ENCODE measurements around the gene LCA5L. TPM values are rescaled to one million over a fixed set of nuclear protein-coding genes. Genes with fewer than 3 reads are reported as not detected.
A peak's percentile ranks its signal among the peaks of the same experiment; 100 is the strongest.
"Not testable (repeated sequence)": the region's sequence is repeated elsewhere in the genome, so short reads cannot be mapped to it uniquely, and the experiment has no call there.

The LCA5L gene
- total and polyA plus RNA-seq, 2 of the 13 experiments (the other 11 are each of a cell fraction or from before 2014, with no cell fraction given) = 0.13 to 0.55 TPM

DNA sequence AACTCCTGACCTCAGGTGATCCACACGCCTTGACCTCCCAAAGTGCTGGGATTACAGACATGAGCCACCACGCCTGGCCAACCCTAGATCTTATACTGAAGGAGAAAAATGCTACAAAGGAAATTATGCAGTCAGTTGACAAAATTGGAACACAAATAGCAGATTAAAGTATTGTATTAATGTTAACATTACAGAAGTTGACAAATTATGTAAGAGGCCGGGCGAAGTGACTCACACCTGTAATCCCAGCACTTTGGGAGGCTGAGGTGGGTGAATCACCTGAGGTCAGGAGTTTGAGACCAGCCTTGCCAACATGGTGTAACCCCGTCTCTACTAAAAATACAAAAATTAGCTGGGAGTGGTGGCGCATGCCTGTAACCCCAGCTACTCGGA is 75.7 kb downstream of the LCA5L start:
- H2AFZ ChIP-seq (ENCODE audit: low read length); CTCF ChIA-PET (ENCODE audit: low intra/inter-chr PET ratio, low total read pairs); ATAC-seq; H3K9ac ChIP-seq (ENCODE audit: insufficient read depth, low read depth, low read length); H3K9me3 ChIP-seq (ENCODE audit: low read length); in situ Hi-C loops (cut with HindIII; ENCODE audit: extremely low pct_ligation_motif_present, low pct_unique_long_range_greater_than_20kb); H3K27ac ChIP-seq (ENCODE audit: extremely low read length, insufficient read depth, low read length); H3K79me2 ChIP-seq (ENCODE audit: insufficient read depth, low read length); H3K4me2 ChIP-seq (ENCODE audit: low read depth, low read length); FAIRE-seq; DNase-seq (ENCODE audit: low spot score); H3K27me3 ChIP-seq (ENCODE audit: control insufficient read depth in 1 of 2, insufficient read depth in 2 of 2, low read length in 2 of 2); H4K20me1 ChIP-seq (ENCODE audit: insufficient read depth, low read length); H3K36me3 ChIP-seq (replicated peaks in 1 of 2; ENCODE audit: control insufficient read depth in 1 of 2, insufficient read depth in 2 of 2, low read length in 2 of 2); H3K4me3 ChIP-seq (replicated peaks in 1 of 3; ENCODE audit: insufficient read depth in 1 of 3, low read depth in 2 of 3, low read length in 3 of 3); intact Hi-C loops (cut with micrococcal nuclease; ENCODE audit: unreplicated experiment); BruUV-seq (replicated peaks): not testable (repeated sequence)
- peaks cover 22% of the 10 kb centered on the region for H3K4me1 ChIP-seq (ENCODE audit: insufficient read depth, low read length)
- peak; percentile 31; the same call in 1 of the 2 replicates for TF ChIP-seq FOSL2 (CRISPR knock-in tag; IDR thresholded peaks at IDR 0.05)
- 24% methylated on average over 6 of the region's 7 CpGs for WGBS (ENCODE audit: low lambda C conversion rate)
- POLR2A ChIA-PET = interaction anchor here (0.9 to 2.0 kb wide), 3 partner anchors 10 to 187 kb away, joined by 3 to 9 read pairs (median 5); partner anchors contain the start of gene PSMG1

GRCh38 chr21:39367783-39368182 is 77.8 kb downstream of the LCA5L start:
- Histone ChIP-seq H3K9ac (ENCODE audit: insufficient read depth, low read depth, low read length) (no peak overlapping the region), H4K20me1 (ENCODE audit: insufficient read depth, low read length) (no peaks in the 10 kb centered on the region), H3K79me2 (ENCODE audit: insufficient read depth, low read length) (no peaks in the 10 kb centered on the region), H3K9me3 (ENCODE audit: low read length) (no peaks in the 10 kb centered on the region), H3K27me3 (ENCODE audit: control insufficient read depth in 1 of 2, insufficient read depth in 2 of 2, low read length in 2 of 2) (no peaks in the 10 kb centered on the region; a peak in 1 of 5 replicates), H3K4me1 (ENCODE audit: insufficient read depth, low read length) (peaks cover 15% of the 10 kb centered on the region), H3K4me2 (ENCODE audit: low read depth, low read length) (no peak overlapping the region), H3K27ac (ENCODE audit: extremely low read length, insufficient read depth, low read length) (no peak overlapping the region), H3K4me3 (replicated peaks in 1 of 3; ENCODE audit: insufficient read depth in 1 of 3, low read depth in 2 of 3, low read length in 3 of 3) (no peak overlapping the region), H2AFZ (ENCODE audit: low read length) (no peak overlapping the region), H3K36me3 (replicated peaks in 1 of 2; ENCODE audit: control insufficient read depth in 1 of 2, insufficient read depth in 2 of 2, low read length in 2 of 2) (no peaks in the 10 kb centered on the region)
- POLR2A ChIA-PET = no interaction called here
- in situ Hi-C loops (cut with HindIII; ENCODE audit: extremely low pct_ligation_motif_present, low pct_unique_long_range_greater_than_20kb) = no loop called here
- DNase-seq (ENCODE audit: low spot score) = no peak
- CTCF ChIA-PET (ENCODE audit: low intra/inter-chr PET ratio, low total read pairs) = no interaction called here
- ATAC-seq = no peak
- no peak for FAIRE-seq
- no peak for TF ChIP-seq ZHX1 (CRISPR knock-in tag; IDR thresholded peaks at IDR 0.05; ENCODE audit: low read depth)
- TF ChIP-seq ZNF441 (CRISPR knock-in tag; IDR thresholded peaks at IDR 0.05; ENCODE audit: borderline replicate concordance) = peak; percentile 68; the same call in 1 of the 2 replicates
- 60% methylated on average over 1 of the region's 2 CpGs for WGBS (ENCODE audit: low lambda C conversion rate)
- BruUV-seq (replicated peaks) = no TSS peak
- intact Hi-C loops (cut with micrococcal nuclease; ENCODE audit: unreplicated experiment) = no loop called here
